ENCODE measurements around the gene COL19A1.

DNA sequence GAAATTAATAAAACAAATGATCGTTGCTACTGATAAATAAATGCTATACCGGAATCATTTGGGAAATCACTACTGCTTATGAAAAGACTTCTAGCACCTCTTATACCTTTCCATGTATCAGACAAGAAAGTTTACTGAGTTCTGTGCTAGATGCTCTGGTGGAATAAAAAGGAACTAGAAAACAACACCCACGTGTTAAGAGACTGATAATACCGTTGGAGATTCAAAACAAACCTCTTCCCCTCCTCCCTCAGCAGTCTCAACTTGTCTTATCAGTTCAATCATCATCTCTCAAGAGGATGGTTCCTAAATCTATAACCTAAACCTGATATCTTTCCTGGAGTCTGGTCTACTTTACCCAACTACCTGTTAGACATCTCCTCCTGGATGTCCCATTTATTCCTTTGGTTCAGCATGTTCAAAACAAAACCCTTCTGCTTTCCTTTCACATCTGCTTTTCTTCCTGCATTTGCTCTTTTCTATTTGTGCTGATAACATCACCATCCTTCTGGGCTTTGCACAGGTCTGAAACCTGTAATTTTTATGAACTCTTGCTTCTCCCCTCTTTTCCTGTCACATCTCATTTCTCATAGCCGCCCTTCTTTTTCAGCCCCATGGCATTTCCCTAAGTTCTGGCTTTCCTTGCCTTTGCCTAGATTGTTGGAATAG lies 122.2 kb downstream of the COL19A1 start:
- TF ChIP-seq, protein P1, sequence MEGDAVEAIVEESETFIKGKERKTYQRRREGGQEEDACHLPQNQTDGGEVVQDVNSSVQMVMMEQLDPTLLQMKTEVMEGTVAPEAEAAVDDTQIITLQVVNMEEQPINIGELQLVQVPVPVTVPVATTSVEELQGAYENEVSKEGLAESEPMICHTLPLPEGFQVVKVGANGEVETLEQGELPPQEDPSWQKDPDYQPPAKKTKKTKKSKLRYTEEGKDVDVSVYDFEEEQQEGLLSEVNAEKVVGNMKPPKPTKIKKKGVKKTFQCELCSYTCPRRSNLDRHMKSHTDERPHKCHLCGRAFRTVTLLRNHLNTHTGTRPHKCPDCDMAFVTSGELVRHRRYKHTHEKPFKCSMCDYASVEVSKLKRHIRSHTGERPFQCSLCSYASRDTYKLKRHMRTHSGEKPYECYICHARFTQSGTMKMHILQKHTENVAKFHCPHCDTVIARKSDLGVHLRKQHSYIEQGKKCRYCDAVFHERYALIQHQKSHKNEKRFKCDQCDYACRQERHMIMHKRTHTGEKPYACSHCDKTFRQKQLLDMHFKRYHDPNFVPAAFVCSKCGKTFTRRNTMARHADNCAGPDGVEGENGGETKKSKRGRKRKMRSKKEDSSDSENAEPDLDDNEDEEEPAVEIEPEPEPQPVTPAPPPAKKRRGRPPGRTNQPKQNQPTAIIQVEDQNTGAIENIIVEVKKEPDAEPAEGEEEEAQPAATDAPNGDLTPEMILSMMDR (conservative IDR thresholded peaks at IDR 0.05; ENCODE audit: low read length), result no peak
- no peak for TF ChIP-seq EZH2phosphoT487 (IDR thresholded peaks at IDR 0.05; ENCODE audit: borderline replicate concordance, low read depth, low read length)
